GM13976 (cell line): ENCODE data around the gene ADPRH.

Source experiments
- DNase-seq: peaks from one replicate; pipeline ENCODE4 v3.0.0; 2012; ENCODE audit warnings: low spot score
- CTCF ChIP-seq: IDR thresholded peaks from 2 replicates; pipeline ENCODE4 v1.5.1; 2012; ENCODE audit warnings: borderline replicate concordance, mild to moderate bottlenecking; ENCODE audit not compliant: insufficient read depth; ENCODE audit errors: extremely low read depth, missing control alignments, control extremely low read depth
- in situ Hi-C: fragments of 300-500 bp; cut with MboI; formaldehyde crosslinking; loops from one replicate; pipeline ENCODE4 v1.12.0; 2022; ENCODE audit warnings: low sequenced_read_pairs, mixed read lengths, inconsistent platforms; ENCODE audit not compliant: unreplicated experiment

Gene ADPRH

GRCh38 chr3:119538772-119539171 lies 40.5 kb upstream of the ADPRH start:
- in situ Hi-C loops = no loop called here
- no peak for TF ChIP-seq CTCF
- DNase-seq = no peak

GRCh38 chr3:119541547-119541946 lies 37.7 kb upstream of the ADPRH start:
- no peak for TF ChIP-seq CTCF
- DNase-seq = no peak
- in situ Hi-C loops = no loop called here

DNA sequence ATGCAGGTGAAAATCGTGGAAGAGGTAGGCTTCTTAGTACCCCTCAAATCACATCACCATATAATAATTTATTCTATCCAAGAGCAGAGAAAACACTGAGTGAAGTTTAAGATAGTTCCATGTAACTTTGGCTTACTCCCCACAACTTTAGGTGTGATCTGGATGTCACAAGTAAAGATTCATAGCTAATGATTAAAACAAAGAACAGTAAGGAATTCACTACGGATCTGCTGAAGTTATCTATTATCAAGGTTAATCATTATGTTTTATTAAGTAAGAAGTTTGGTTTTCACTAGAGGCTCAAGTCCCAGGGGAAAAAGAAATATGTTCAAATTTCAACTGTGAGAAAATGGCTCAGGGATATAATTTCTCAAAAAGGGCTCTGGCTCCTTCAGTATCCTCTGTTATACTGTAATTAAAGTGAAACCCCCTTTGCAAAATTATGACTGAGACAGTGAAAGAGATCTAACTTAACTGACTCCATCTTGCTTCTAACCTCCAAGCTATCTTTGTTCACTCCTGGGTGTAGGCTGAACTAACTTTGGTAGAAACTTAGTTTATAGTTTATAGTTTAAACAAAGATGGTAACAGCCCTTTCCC lies 37.0 kb upstream of the ADPRH start:
- DNase-seq = no peak
- in situ Hi-C loops = no loop called here
- TF ChIP-seq CTCF = no peak

DNA sequence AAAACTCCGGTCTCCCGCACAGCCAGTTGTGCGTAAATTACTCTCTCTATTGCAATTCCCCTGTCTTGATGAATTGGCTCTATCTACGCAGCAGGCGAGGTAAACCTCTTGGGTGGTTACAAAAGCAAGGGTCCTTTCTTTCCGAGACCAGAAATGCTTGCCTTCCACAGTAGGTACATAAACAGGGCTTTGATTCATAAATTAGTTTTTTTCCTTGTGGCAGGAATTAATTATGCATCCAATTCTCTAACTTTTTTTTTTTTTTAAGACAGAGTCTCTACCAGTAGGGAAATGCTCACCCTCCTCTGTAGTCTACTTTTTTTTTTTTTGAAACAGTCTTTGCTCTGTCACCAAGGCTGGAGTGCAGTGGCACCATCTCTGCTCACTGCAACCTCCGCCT lies 36.1 kb upstream of the ADPRH start:
- in situ Hi-C loops = no loop called here
- TF ChIP-seq CTCF = no peak
- DNase-seq = no peak

- DNase-seq = no peak
- no peak for TF ChIP-seq CTCF
- in situ Hi-C loops = no loop called here
Observed at GRCh38 chr3:119547227-119547626, 32.1 kb upstream of the ADPRH start.

- TF ChIP-seq CTCF = no peak
- in situ Hi-C loops = no loop called here
Observed at GRCh38 chr3:119548341-119548740, 31.0 kb upstream of the ADPRH start.

More at GRCh38 chr3:119548341-119548740, 31.0 kb upstream of the ADPRH start:
- no peak for DNase-seq
